RCC 7860 (cell line): ENCODE measurements around the gene DFFB.
"Not testable (repeated sequence)": the region's sequence is repeated elsewhere in the genome, so short reads cannot be mapped to it uniquely, and the experiment has no call there.

Source experiments
- DNase-seq: peaks from one replicate; pipeline ENCODE4 v3.0.0-alpha.2; 2015; ENCODE audit warnings: low spot score
- FAIRE-seq: peaks from 2 replicates; lab custom pipeline; 2012; peaks lifted over from hg19 to GRCh38; lab: Jason Lieb, UNC

The DFFB gene

GRCh38 chr1:3856923-3857790 lies at the start of gene DFFB, which contains the start of gene CEP104:
TSS of gene DFFB (plus strand) at chr1:3857476. CDS start at chr1:3857604, 128 bp downstream.
TSS of gene CEP104 (minus strand) at chr1:3857211. CDS start at chr1:3852407, 4,804 bp downstream.
- FAIRE-seq (peak; percentile 85), DNase-seq (peak; percentile 96)

- no peak for DNase-seq
- no peak for FAIRE-seq
Measured at GRCh38 chr1:3807769-3808168, 49.5 kb upstream of the DFFB start.

GRCh38 chr1:3809680-3810079 lies 47.6 kb upstream of the DFFB start:
- no peak for DNase-seq
- no peak for FAIRE-seq

GRCh38 chr1:3810149-3810761 lies 47.0 kb upstream of the DFFB start:
- not testable (repeated sequence) for DNase-seq, FAIRE-seq

DNA sequence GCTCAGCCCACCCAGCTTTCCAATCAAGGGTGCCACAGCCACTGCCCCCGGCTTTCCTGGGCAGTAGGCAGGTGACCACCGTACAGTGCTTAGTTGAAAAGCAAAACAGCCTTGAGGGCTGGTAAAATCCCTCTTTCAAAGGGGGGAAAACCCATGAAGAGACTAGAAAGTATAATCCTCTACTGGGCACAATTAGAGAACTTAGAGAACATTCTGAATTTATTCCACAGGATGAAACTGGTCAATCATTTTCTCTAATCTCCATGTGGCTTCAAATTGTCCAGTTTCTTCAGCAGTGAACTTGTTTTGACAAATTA lies 45.7 kb upstream of the DFFB start:
- DNase-seq (no peak), FAIRE-seq (no peak)

GRCh38 chr1:3814065-3814464 lies 43.2 kb upstream of the DFFB start:
- DNase-seq = no peak
- no peak for FAIRE-seq

DNA sequence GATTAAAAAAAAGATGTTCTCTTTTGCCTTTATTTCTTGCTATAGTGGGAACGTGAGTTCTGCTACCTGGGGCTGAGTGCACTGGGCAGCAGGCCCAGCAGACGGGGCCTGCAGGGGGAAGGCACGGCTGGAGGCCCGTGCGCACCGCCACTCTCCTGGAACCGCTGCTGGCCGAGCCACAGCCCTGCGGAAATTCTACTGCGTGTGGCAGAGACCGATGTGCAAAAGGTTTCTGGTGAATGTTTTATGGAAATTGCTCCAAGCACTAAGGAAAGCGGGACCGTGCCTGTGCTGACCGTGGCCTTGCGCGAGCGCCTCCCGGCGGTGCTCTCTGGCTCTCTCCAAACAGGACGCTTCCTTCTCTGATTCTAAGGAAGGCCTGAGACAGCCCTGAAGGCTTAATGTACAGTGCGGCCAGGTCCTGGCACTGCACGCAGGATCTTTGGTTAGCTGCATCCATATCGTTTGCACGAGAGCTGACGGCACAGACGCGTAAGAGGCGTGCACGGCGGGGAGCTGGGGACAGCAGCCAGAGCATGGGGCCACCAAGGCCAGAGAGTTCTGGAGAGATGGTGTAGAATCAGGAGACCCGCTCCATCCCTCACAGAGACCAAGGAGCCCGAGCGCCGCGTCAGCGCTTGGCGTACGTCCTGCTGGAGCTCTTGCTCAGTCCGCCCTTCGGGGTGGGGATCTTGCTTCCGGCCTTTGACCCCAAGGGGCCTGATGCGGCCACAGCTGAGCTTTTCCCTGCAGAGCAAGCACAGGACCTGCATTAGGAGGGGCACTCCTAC lies 42.3 kb upstream of the DFFB start:
- FAIRE-seq (no peak), DNase-seq (no peak)

- no peak for FAIRE-seq
Measured at GRCh38 chr1:3816331-3817137, 40.7 kb upstream of the DFFB start.

DNA sequence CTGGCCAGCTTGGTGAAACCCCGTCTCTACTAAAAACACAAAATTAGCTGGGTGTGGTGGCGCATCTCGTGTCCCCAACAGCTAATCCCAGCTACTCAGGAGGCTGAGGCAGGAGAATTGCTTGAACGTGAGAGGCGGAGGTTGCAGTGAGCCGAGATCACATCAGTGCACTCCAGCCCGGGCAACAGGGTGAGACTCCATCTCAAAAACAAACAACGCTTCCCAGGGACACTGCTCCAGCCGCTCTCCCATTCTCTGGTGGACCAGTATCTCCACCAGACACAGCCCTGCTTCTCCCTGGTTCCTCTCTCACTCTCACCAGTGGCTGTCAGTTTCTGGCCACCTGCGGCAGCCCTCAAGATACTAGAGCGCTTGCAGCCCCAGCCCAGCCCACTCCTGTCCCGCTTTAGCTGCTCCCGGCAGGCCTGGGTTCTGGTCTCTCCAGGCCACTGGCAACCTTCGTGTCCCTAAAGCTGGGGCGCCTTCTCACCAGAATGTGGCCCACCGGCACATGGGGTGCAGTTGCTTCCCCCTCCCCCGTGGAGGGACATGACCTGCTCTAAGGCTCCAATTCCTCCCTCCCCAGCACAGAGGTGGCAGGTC lies 40.0 kb upstream of the DFFB start:
- no peak for FAIRE-seq

More at GRCh38 chr1:3816331-3817137, 40.7 kb upstream of the DFFB start:
- no peak for DNase-seq

DNA sequence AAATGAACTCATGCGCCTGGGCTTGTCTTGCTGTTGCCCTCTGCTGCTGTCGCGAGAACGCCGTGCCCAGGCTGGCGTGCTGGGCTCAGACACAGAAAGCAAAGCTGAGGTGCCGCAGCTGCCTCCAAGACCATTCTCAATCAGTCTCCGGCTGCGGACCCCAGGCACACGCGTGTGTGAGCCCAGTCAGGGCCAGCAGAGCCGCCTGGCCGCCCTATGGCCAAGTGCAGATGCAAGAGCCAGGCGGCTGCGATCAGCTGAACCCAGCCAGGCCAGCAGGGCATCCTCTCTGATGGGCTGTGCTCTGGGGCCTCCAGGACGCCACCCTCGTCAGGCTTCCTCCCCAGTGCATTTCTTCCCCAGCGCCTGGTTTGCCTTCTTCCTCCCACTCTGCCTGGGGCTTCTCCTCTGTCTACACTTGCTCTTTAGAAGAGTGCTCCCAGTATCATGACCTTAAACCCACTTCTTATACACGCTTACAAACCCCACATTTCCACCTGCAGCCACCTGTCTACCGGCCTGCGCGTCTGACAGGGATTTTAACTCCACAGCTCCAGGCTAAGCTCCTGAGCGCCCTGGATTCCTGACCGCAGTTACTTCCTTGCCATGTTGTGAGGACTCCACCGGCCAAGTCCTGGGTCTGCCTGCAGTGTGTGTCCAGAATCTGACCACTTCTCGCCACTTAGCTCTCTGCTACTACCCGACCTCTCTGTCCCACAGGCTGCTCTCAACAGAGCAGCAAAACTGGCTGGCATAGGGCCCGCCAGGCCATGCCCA lies 39.3 kb upstream of the DFFB start:
- FAIRE-seq (no peak), DNase-seq (no peak)

More for the DNA sequence above, 40.0 kb upstream of the DFFB start:
- no peak for DNase-seq

DNA sequence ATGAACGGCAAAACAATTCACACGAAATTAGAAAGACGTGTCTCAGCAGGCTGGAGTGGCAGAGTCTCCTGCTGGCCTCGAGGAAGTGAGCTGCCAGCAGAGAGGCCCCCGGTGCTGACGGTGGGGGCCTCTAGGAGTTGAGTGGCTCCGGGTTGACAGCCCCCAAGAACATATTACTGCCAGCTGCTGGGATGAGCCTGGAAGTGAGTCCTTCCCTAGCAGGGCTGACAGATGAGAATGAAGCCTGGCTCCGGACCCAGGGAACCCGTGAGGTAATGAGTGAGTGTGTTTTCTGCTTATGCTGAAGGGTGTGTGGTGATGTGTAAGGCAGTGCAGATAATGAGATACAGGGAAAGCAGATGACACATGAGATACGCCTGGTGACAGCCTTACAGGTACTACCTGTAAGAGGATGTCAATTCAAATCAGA lies 37.5 kb upstream of the DFFB start:
- DNase-seq (no peak), FAIRE-seq (no peak)

DNA sequence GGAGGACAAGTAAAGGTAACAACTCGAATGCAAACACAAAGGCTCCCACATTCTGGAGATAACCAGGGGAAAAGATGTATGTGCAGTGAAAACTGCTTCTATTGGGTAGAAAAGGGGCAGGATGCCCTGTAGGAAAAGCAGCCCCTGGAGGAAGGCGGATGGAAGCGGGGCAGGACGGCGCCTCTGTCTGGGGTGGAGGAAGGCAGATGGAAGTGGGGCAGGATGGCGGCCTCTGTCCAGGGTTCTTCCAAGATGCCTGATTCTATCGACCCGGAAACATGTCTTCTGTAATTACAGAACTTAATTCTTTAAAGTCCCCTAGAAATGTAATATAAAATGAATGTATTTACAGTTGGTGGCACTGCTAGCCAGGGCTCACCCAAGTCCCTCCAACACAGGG lies 37.0 kb upstream of the DFFB start:
- DNase-seq (no peak), FAIRE-seq (no peak)

DNA sequence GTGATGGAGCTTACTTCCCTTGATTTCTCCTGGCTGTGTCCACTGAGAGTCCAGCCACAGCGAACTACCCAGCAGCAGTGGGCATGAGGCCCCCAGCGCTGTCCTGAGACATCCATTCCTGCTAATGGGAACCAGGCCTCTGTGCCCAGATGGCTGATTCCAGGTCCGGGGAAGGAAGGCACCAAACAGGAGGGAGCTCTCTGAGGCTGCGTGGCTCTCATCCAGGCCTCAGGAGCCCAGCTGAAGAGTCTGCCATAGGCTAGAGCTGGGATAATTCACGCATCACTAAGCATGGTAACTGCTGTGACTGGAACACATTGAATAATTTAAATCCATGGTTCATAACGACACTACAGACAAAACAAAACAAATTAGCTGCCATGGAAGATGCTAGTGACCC lies 36.3 kb upstream of the DFFB start:
- no peak for DNase-seq
- FAIRE-seq = no peak

- no peak for DNase-seq
- no peak for FAIRE-seq
Measured at GRCh38 chr1:3821447-3821846, 35.8 kb upstream of the DFFB start.

- DNase-seq = no peak
- FAIRE-seq = no peak
Measured at GRCh38 chr1:3821908-3822307, 35.4 kb upstream of the DFFB start.

- no peak for DNase-seq
- FAIRE-seq = no peak
Measured at GRCh38 chr1:3822421-3822820, 34.9 kb upstream of the DFFB start.

DNA sequence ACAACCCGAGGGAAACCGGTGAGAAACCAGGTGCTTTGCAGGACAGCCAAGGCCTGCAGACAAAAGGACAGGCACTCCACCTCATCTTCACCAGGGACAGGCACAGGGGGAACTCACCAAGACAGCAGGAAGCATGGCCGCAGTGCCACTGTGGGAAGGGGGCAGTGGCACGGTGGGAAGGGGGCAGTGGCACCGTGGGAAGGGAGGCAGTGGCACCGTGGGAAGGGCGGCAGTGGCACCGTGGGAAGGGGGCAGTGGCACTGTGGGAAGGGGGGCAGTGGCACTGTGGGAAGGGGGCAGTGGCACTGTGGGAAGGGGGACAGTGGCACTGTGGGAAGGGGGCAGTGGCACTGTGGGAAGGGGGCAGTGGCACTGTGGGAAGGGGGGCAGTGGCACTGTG lies 32.6 kb upstream of the DFFB start:
- DNase-seq (no peak), FAIRE-seq (no peak)

GRCh38 chr1:3825356-3825755 lies 31.9 kb upstream of the DFFB start:
- FAIRE-seq (no peak), DNase-seq (no peak)

DNA sequence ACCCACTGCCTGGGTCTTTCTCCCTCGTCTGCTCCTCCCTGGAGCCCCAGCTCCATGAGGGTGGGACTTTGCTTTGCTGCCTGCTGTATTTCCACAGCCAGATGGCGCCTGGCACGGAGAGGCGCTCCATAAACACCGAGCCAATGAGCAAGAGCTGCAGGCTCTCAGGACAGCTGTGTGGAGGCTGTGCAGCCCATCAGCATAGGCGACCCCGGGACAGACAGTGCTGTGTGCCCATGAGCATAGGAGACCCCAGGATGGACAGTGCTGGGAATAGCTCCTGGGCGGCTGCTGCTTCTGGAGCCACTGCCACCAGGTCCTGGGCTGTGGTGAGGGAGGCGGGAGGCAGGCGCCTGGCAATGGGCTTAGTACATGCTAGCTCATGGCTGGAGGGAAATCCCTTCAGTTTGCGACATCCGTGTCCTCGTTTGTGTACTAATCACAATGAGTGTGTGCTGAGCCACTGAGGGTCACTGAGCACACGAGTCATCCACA lies 29.4 kb upstream of the DFFB start:
- FAIRE-seq (no peak), DNase-seq (no peak)
